Activated CD4-positive, alpha-beta T cell treated with anti-CD3 and anti-CD28 coated beads, Interleukin-2, amount 10 ng/mL, durations not matched to agents 7 days and 5 days (primary cell): Measurements from ENCODE around the gene TREM2. TPM values are rescaled to one million over a fixed set of nuclear protein-coding genes. Genes with fewer than 3 reads are reported as not detected.

ENCODE experiments used
- CTCF ChIA-PET: fragments of 350-600 bp; sonication (Branson Sonifier 250); formaldehyde crosslinking; loops from one replicate; lab custom pipeline; 2021; ENCODE audit warnings: antibody characterized with exemption; lab: Charles Lee
- POLR2A ChIA-PET: fragments of 350-600 bp; sonication (Branson Sonifier 250); formaldehyde crosslinking; loops from one replicate; lab custom pipeline; 2021; ENCODE audit warnings: antibody characterized with exemption; lab: Charles Lee
- DNase-seq: peaks from one replicate; pipeline ENCODE4 v3.0.0-alpha.2; 2020
- H3K27ac Mint-ChIP-seq: one replicate; pipeline ENCODE4 v1.8.0; 2021; ENCODE audit warnings: mild to moderate bottlenecking, moderate library complexity, mixed read lengths
- H3K27me3 Mint-ChIP-seq: one replicate; pipeline ENCODE4 v1.8.0; 2021; ENCODE audit warnings: mixed read lengths
- H3K36me3 Mint-ChIP-seq: one replicate; pipeline ENCODE4 v1.8.0; 2021; ENCODE audit warnings: low read depth, mixed read lengths
- H3K4me1 Mint-ChIP-seq: one replicate; pipeline ENCODE4 v1.8.0; 2021; ENCODE audit warnings: mixed read lengths
- H3K4me3 Mint-ChIP-seq: one replicate; pipeline ENCODE4 v1.8.0; 2021; ENCODE audit warnings: mild to moderate bottlenecking, moderate library complexity, mixed read lengths
- H3K9me3 Mint-ChIP-seq: one replicate; pipeline ENCODE4 v1.8.0; 2021; ENCODE audit warnings: mixed read lengths
- total RNA-seq, 2 experiments: library from RNA; stranded (reverse); gene quantifications; one replicate each; pipeline ENCODE4 v1.2.3, GENCODE V29; 2021

Gene TREM2
- total RNA-seq, 2 experiments from 2014 or later = not detected

DNA sequence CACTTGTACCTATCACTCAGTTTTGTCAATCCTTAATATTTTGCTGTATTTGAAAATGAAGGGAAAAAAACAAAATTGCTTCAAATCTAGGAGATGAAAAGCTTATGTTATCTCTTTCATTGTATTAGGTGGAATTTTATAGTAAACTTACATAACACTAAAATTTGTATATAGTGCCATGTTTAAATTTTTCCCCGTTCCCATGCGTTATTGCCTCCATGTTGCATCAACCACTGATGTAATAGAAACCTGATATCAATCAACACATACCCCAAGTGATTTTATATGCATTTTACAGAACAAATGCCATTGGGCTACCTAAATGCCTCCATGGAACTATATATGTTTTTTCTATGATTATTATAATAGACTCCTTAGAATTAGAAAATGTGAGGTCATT, 14.8 kb upstream of the TREM2 start:
- DNase-seq = no peak
- Mint-ChIP-seq H3K27me3 (peaks cover 24% of the 10 kb centered on the region), H3K36me3 (no peaks in the 10 kb centered on the region), H3K9me3 (no peaks in the 10 kb centered on the region), H3K4me3 (no peak overlapping the region), H3K4me1 (peaks cover 13% of the 10 kb centered on the region), H3K27ac (no peak overlapping the region)
- POLR2A ChIA-PET = no interaction called here
- CTCF ChIA-PET = interaction anchor here (1.0 kb wide), 1 partner anchor 19 kb away, joined by 3 read pairs; no protein-coding TSS in a partner anchor

DNA sequence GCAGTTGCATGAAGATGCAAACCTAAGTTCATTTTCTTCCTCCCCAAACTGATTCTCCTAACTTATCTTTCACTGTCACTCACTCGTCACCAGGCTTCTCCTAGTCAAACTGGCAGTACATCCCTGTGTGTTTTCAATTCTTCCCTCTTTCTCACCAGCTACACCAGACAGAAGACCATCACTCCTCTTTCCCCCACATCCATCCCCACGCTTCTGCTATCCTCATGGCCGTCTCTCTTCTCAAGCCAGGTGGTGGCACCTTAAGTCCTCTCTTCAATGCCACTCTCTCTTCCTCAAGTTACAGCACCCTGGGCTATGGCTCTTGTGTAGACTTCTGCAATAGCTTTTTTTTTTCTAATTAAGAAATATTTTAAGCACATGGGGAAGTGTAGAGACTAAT, 14.4 kb upstream of the TREM2 start:
- H3K4me1 Mint-ChIP-seq = peaks cover 9% of the 10 kb centered on the region
- no peak for DNase-seq
- peaks cover 24% of the 10 kb centered on the region for H3K27me3 Mint-ChIP-seq
- no peaks in the 10 kb centered on the region for H3K36me3 Mint-ChIP-seq
- ChIA-PET POLR2A (no interaction called here), CTCF (interaction anchor here (1.0 kb wide), 1 partner anchor 20 kb away, joined by 3 read pairs; no protein-coding TSS in a partner anchor)
- no peaks in the 10 kb centered on the region for H3K9me3 Mint-ChIP-seq
- H3K4me3 Mint-ChIP-seq = no peak overlapping the region
- no peak overlapping the region for H3K27ac Mint-ChIP-seq

DNA sequence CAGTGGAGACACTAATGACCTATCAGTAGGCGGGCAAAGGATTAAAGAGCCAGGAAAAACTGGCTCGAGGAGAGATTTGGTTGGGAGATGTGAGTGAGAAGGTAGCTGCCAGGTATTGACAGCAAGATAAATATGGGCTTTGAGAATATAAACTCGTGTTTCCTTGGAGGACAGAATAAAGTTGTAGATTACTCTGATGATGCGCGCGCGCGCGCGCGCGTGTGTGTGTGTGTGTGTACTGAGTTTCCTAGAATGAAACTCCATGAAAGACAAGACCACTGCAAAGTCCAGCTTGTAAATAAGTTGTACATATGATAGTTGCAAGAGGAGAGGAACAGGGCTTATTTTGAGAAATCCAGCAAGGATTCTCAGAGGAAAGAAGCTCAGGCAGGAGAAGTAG, 13.3 kb upstream of the TREM2 start:
- H3K27me3 Mint-ChIP-seq = peaks cover 24% of the 10 kb centered on the region
- no peaks in the 10 kb centered on the region for H3K36me3 Mint-ChIP-seq
- ChIA-PET POLR2A (no interaction called here), CTCF (no interaction called here)
- H3K27ac Mint-ChIP-seq = no peak overlapping the region
- no peaks in the 10 kb centered on the region for H3K9me3 Mint-ChIP-seq
- H3K4me1 Mint-ChIP-seq = no peaks in the 10 kb centered on the region
- H3K4me3 Mint-ChIP-seq = no peak overlapping the region
- no peak for DNase-seq

DNA sequence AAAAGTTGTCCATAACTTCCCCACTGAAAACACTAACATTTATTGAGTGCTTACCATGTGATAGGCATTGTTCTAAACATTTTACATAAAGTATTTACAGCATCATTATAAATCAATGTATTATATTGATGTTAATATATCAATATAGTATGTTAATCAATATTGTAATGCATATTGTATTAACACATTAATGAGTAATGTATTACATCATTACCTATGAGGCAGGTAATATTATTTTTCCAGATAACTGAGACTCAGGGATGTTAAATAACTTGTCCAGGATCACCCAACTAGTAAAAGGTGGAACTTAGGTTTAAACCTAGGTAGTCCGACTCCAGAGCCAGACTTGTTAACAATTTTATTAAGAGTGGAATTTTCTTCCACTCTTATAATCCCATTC, 12.2 kb upstream of the TREM2 start:
- ChIA-PET POLR2A (no interaction called here), CTCF (no interaction called here)
- no peaks in the 10 kb centered on the region for H3K4me1 Mint-ChIP-seq
- H3K27ac Mint-ChIP-seq = no peak overlapping the region
- no peak for DNase-seq
- H3K27me3 Mint-ChIP-seq = peaks cover 26% of the 10 kb centered on the region
- no peak overlapping the region for H3K4me3 Mint-ChIP-seq
- H3K36me3 Mint-ChIP-seq = no peaks in the 10 kb centered on the region
- no peaks in the 10 kb centered on the region for H3K9me3 Mint-ChIP-seq

DNA sequence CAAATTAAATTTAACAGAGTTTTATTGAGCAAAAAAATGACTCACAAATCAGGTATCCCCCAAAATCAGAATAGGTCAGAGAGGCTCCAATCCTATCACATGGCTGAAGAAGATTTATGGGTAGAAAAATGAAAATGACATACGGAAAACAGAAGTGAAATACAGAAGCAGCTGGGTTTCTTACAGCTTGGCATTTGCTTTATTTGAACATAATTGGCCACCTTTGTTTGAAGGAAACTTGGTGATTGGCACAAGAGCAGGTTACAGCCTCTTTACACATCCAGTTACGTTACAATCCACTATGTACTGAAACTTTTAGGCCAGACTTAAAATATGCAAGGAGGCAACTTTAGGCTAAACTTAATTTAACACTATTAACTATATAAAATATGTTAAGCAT, 11.7 kb upstream of the TREM2 start:
- no peak overlapping the region for H3K27ac Mint-ChIP-seq
- ChIA-PET POLR2A (no interaction called here), CTCF (no interaction called here)
- H3K36me3 Mint-ChIP-seq = no peaks in the 10 kb centered on the region
- H3K27me3 Mint-ChIP-seq = peaks cover 26% of the 10 kb centered on the region
- DNase-seq = no peak
- no peak overlapping the region for H3K4me3 Mint-ChIP-seq
- H3K9me3 Mint-ChIP-seq = no peaks in the 10 kb centered on the region
- H3K4me1 Mint-ChIP-seq = no peaks in the 10 kb centered on the region

DNA sequence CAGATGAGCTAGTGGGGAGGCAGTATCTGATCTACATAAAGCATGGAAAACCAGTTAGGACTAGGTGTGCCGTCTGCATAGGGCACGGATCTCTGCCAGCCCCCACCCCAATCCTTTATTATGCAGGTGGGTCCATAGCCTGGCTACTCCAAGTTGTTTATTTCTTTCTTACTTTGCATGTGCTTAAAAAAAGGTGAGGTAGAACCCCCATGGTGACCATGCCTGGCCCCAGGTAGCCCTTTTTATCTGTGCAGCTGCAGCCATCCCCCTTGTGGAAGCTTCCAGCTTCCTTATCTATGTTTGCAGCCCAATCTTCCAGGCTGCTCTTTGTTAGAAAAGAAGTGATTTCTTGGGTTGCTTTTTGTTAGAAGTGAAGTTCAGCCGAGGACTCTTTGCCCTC, 9.0 kb upstream of the TREM2 start:
- Mint-ChIP-seq H3K4me3 (no peak overlapping the region), H3K27ac (no peak overlapping the region), H3K36me3 (no peaks in the 10 kb centered on the region), H3K4me1 (peaks cover 2% of the 10 kb centered on the region), H3K9me3 (no peaks in the 10 kb centered on the region), H3K27me3 (peaks cover 24% of the 10 kb centered on the region)
- CTCF ChIA-PET = interaction anchor here (1.4 to 1.7 kb wide), 2 partner anchors 11 to 14 kb away, joined by 4 to 8 read pairs; no protein-coding TSS in a partner anchor
- DNase-seq = no peak
- POLR2A ChIA-PET = no interaction called here

DNA sequence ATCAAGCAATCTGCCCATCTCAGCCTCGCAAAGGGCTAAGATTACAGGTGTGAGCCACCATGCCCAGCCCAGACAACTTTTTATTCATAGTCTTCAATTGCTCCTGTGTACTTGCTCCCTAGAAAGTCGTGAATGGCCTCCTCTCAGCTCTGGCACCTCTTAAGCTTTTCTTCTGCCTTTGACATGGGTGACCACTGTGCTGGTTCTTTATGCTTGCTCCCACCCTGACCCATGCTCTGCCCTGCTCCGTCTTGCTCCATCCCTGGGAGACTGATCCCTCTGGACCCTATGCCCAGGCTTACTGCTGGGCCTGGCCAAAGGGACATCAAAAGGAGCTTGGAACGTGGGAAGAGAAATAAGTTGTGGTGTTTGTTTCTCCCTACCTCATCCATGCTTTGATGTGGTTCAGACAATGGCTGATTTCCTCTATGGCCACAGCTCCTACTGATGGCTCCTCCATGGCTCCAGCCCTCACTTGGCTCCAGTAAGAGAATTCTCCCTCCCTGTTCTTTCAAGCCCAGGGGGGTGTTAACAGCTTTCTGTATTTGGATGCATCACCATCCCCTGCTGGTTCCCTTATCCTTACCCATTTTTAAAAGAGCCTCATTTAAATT, 7.7 kb upstream of the TREM2 start:
- ChIA-PET POLR2A (no interaction called here), CTCF (interaction anchor here (1.4 to 1.7 kb wide), 2 partner anchors 12 to 16 kb away, joined by 4 to 8 read pairs; no protein-coding TSS in a partner anchor)
- H3K27ac Mint-ChIP-seq = no peak overlapping the region
- H3K4me3 Mint-ChIP-seq = no peak overlapping the region
- H3K36me3 Mint-ChIP-seq = no peaks in the 10 kb centered on the region
- no peak for DNase-seq
- no peaks in the 10 kb centered on the region for H3K9me3 Mint-ChIP-seq
- H3K4me1 Mint-ChIP-seq = peaks cover 2% of the 10 kb centered on the region
- H3K27me3 Mint-ChIP-seq = peaks cover 20% of the 10 kb centered on the region

DNA sequence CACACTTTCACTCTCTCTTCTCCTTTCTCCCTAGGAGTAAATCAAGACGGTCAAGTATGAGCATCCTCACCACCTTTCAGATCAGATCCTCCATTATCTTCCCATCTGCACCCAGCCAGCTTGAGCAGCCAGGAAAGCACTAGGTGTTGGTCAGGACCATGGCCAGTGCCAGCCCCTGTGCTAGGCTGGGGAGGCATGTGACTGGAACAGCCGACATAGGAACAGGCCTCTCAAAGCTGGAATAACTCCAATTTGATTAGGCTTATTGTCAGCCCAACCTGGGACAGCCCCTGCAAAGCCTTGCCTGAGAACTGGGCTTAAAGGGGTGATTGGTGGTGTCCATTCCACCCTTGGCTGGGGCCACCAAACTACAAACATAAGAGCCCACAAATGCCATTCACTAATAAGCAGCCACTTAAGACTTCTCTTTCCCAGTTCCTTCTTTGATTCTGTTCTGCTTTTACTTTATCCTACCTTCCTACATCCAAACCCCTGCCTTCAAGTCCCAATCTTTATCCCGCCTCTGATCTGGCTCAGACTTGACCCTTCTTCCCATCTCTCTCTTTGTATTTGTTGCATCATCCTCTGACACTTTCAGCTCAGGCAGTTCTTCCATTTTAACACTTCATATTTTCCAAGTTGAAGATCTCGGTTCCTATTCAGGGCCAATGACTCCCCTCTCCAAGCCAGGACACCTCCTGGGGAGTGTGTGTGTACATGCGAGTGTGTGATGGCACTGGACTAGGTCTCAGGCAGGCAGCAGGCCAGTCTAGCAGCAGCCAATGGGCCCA, 4.5 kb upstream of the TREM2 start:
- ChIA-PET CTCF (interaction anchor here (0.6 to 1.3 kb wide), 2 partner anchors 12 to 15 kb away, joined by 3 read pairs; no protein-coding TSS in a partner anchor), POLR2A (no interaction called here)
- Mint-ChIP-seq H3K4me3 (no peak overlapping the region), H3K4me1 (peaks cover 2% of the 10 kb centered on the region), H3K27ac (no peak overlapping the region), H3K36me3 (no peaks in the 10 kb centered on the region), H3K27me3 (peaks cover 16% of the 10 kb centered on the region), H3K9me3 (no peaks in the 10 kb centered on the region)
- DNase-seq = no peak

DNA sequence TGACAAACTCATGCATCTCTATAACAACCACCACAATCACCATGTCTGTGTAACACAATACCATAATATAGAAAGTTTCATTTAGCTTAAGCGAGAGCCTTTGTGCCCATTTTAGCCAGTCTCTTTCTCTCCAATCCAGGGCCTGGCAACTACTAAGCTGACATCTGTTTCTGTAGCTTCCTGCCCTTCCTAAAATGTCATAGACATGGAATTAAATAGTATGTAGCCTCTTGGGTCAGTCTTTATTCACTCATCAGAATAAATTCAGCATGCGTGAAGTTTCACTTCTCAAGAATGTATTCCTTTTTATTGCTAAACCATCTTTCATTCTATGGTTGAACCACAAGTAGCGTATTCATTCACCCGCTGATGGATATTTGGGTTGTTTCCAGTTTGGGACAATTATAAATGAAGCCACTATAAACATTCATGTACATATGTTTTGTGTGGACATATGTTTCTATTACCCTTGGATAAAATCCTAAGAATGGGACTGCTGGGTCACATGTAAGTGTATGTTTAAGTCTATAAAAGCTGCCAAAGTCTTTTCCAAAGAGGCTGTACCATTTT, 1.7 kb upstream of the TREM2 start:
- ChIA-PET POLR2A (no interaction called here), CTCF (no interaction called here)
- Mint-ChIP-seq H3K4me1 (peaks cover 2% of the 10 kb centered on the region), H3K9me3 (no peaks in the 10 kb centered on the region), H3K36me3 (no peaks in the 10 kb centered on the region), H3K4me3 (no peak overlapping the region), H3K27ac (no peak overlapping the region), H3K27me3 (peaks cover 14% of the 10 kb centered on the region)
- no peak for DNase-seq

DNA sequence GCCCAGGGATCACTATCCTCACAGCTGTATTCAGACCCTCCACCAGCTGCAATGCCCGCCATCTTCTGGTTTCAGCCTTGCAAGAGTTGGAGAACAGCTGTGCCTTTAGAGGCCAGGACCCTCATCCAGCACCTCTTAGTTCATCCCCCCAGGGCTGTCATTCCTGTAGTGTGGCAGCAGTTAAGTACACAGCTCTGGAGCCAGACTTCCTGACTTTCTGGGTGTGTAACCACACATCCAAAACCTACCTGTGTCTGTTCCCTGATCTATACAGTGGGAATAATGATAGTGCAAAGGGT, 452 bp upstream of the TREM2 start:
- no peak for DNase-seq
- ChIA-PET POLR2A (no interaction called here), CTCF (no interaction called here)
- H3K27ac Mint-ChIP-seq = no peak overlapping the region
- peaks cover 11% of the 10 kb centered on the region for H3K27me3 Mint-ChIP-seq
- no peak overlapping the region for H3K4me3 Mint-ChIP-seq
- no peaks in the 10 kb centered on the region for H3K36me3 Mint-ChIP-seq
- no peaks in the 10 kb centered on the region for H3K9me3 Mint-ChIP-seq
- H3K4me1 Mint-ChIP-seq = no peaks in the 10 kb centered on the region

DNA sequence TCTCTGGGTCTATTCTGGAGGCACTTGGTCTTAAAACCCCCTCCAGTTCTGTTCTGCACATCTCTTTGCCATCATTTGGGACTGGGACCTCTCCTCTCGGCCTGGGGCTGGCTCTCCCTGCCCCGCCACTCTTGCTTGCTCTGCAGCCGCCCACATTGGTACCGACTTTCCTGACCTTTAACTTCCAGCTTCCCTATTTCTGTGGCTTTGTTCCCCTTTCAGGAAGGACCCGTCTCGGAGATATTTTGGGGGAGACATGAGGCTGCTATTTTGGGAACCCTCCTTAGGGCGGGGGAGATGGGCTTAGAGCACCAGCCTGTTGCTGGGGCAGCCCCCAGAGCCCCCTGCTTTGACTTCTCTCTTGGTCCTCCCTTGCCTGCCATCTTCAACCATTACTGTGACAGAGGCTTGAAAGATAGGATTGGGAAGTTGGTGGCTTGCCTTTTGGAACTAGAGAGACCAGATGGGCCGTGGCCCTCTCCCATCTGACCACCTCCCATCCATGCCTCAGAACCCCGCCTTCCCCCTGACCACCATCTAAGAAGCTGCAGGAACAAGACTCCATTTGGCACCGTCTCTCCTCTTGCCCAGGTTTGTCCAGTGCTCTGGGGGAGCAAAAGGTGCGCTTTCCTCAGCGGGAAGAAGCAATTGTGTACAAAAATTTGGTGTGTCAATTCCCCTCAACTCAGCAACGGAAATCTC, 914 bp downstream of the TREM2 start:
- Mint-ChIP-seq H3K4me3 (no peak overlapping the region), H3K36me3 (no peaks in the 10 kb centered on the region), H3K27me3 (peaks cover 11% of the 10 kb centered on the region), H3K9me3 (no peaks in the 10 kb centered on the region), H3K4me1 (no peaks in the 10 kb centered on the region), H3K27ac (no peak overlapping the region)
- POLR2A ChIA-PET = no interaction called here
- CTCF ChIA-PET = no interaction called here
- DNase-seq = no peak

DNA sequence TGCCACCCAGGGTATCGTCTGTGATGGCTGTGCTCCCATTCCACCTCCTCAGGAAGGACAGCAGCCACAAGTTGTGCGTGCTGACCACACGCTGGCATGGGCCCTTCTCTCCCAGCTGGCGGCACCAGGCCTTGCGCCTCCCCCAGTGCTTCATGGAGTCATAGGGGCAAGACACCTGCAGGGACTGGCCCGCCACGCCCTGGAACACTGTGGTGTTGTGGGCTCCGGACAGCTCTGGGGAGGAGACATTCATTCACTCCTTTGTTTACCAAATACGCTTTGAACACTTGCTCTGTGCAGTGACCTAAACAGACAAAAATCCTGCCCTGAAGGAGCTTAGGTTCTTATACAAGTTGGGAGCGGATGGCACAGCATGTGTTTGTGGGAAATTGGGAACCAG, 1.5 kb downstream of the TREM2 start:
- Mint-ChIP-seq H3K9me3 (no peaks in the 10 kb centered on the region), H3K4me1 (no peaks in the 10 kb centered on the region), H3K36me3 (no peaks in the 10 kb centered on the region), H3K27me3 (peaks cover 7% of the 10 kb centered on the region), H3K4me3 (no peak overlapping the region), H3K27ac (no peak overlapping the region)
- CTCF ChIA-PET = no interaction called here
- DNase-seq = no peak
- POLR2A ChIA-PET = no interaction called here

DNA sequence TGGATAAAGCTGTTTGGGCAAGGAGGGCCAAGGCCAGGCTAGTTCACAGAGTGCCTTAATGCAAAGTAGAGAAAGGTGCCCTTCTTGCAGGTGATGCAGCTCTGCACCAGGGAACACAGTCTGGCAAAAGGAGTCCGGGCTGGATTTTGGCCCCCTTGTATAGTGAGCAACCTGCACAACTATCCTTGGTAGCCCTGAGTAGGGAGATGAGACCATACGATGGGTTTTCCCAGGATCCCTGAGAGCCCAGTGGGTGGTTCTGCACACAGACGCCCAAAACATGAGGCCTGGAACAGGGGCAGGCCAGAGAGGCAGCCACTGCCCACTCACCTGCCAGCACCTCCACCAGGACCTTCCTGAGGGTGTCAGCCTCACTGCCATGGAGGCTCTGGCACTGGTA, 2.0 kb downstream of the TREM2 start:
- POLR2A ChIA-PET = no interaction called here
- Mint-ChIP-seq H3K4me3 (no peak overlapping the region), H3K27ac (no peak overlapping the region), H3K27me3 (peaks cover 4% of the 10 kb centered on the region), H3K4me1 (no peaks in the 10 kb centered on the region), H3K9me3 (no peaks in the 10 kb centered on the region), H3K36me3 (no peaks in the 10 kb centered on the region)
- CTCF ChIA-PET = no interaction called here
- DNase-seq = no peak
